Activated naive CD8-positive, alpha-beta T cell treated with anti-CD3 and anti-CD28 coated beads, Interleukin-2, amount 50 U/mL, for 24 hours (primary cell): ENCODE data around the gene PIAS3.
A peak's percentile ranks its signal among the peaks of the same experiment; 100 is the strongest.

Experiments
- ATAC-seq: fragments of 150-1000 bp; cut with Tn5 transposase; one replicate; pipeline ENCODE4 v1.10.0; 2021
- DNase-seq: peaks from one replicate; pipeline ENCODE4 v3.0.0; 2021
- H3K27ac Mint-ChIP-seq: one replicate; pipeline ENCODE4 v1.8.0; 2021; ENCODE audit warnings: mild to moderate bottlenecking, mixed read lengths
- H3K27me3 Mint-ChIP-seq: one replicate; pipeline ENCODE4 v1.8.0; 2021; ENCODE audit warnings: mixed read lengths
- H3K36me3 Mint-ChIP-seq: one replicate; pipeline ENCODE4 v1.8.0; 2021; ENCODE audit warnings: low read depth, mixed read lengths
- H3K4me1 Mint-ChIP-seq: one replicate; pipeline ENCODE4 v1.8.0; 2021; ENCODE audit warnings: mixed read lengths
- H3K4me3 Mint-ChIP-seq: one replicate; pipeline ENCODE4 v1.8.0; 2021; ENCODE audit warnings: mild to moderate bottlenecking, moderate library complexity, mixed read lengths
- H3K9me3 Mint-ChIP-seq: one replicate; pipeline ENCODE4 v1.8.0; 2021; ENCODE audit warnings: mixed read lengths

PIAS3 gene

GRCh38 chr1:145858901-145859490, at the start of gene PIAS3:
Gene PIAS3, minus strand, starts transcription at chr1:145859081. Its CDS starts 91 bp downstream, at chr1:145858990.
- no peaks in the 10 kb centered on the region for H3K9me3 Mint-ChIP-seq
- peaks cover 10% of the 10 kb centered on the region for H3K4me1 Mint-ChIP-seq
- H3K27ac Mint-ChIP-seq: peak within 1 kb of the TSS; percentile 79
- DNase-seq (peak; percentile 89), ATAC-seq (peak; percentile 90)
- peaks cover 16% of the 10 kb centered on the region for H3K36me3 Mint-ChIP-seq
- no peaks in the 10 kb centered on the region for H3K27me3 Mint-ChIP-seq
- H3K4me3 Mint-ChIP-seq: peak within 1 kb of the TSS; percentile 94

GRCh38 chr1:145908653-145909052, 49.8 kb upstream of the PIAS3 start:
- no peak overlapping the region for H3K4me3 Mint-ChIP-seq
- H3K27me3 Mint-ChIP-seq: no peaks in the 10 kb centered on the region
- no peak for DNase-seq
- no peak overlapping the region for H3K27ac Mint-ChIP-seq
- no peaks in the 10 kb centered on the region for H3K4me1 Mint-ChIP-seq
- H3K9me3 Mint-ChIP-seq: no peaks in the 10 kb centered on the region
- H3K36me3 Mint-ChIP-seq: peaks cover 14% of the 10 kb centered on the region
- no peak for ATAC-seq

GRCh38 chr1:145906954-145907753, 48.3 kb upstream of the PIAS3 start:
- no peak for ATAC-seq
- peaks cover 10% of the 10 kb centered on the region for H3K36me3 Mint-ChIP-seq

GRCh38 chr1:145901312-145902021, 42.6 kb upstream of the PIAS3 start:
- no peak for ATAC-seq
- H3K9me3 Mint-ChIP-seq: no peaks in the 10 kb centered on the region
- no peak for DNase-seq
- no peaks in the 10 kb centered on the region for H3K27me3 Mint-ChIP-seq
- no peak overlapping the region for H3K27ac Mint-ChIP-seq
- peaks cover 5% of the 10 kb centered on the region for H3K36me3 Mint-ChIP-seq
- H3K4me1 Mint-ChIP-seq: no peaks in the 10 kb centered on the region
- no peak overlapping the region for H3K4me3 Mint-ChIP-seq

More at GRCh38 chr1:145906954-145907753, 48.3 kb upstream of the PIAS3 start:
- Mint-ChIP-seq H3K4me3 (no peak overlapping the region), H3K9me3 (no peaks in the 10 kb centered on the region), H3K4me1 (no peaks in the 10 kb centered on the region), H3K27ac (no peak overlapping the region), H3K27me3 (no peaks in the 10 kb centered on the region)
- no peak for DNase-seq

- Mint-ChIP-seq H3K4me1 (no peaks in the 10 kb centered on the region), H3K36me3 (peaks cover 5% of the 10 kb centered on the region), H3K4me3 (no peak overlapping the region), H3K27me3 (no peaks in the 10 kb centered on the region), H3K27ac (no peak overlapping the region), H3K9me3 (no peaks in the 10 kb centered on the region)
- DNase-seq (no peak), ATAC-seq (no peak)
These were observed 39.9 kb upstream of the PIAS3 start for GRCh38 chr1:145898756-145899155.

- H3K27me3 Mint-ChIP-seq: no peaks in the 10 kb centered on the region
- H3K27ac Mint-ChIP-seq: no peak overlapping the region
- H3K9me3 Mint-ChIP-seq: no peaks in the 10 kb centered on the region
- DNase-seq (no peak), ATAC-seq (no peak)
- H3K4me1 Mint-ChIP-seq: no peaks in the 10 kb centered on the region
- H3K4me3 Mint-ChIP-seq: no peak overlapping the region
- peaks cover 5% of the 10 kb centered on the region for H3K36me3 Mint-ChIP-seq
These were observed 39.1 kb upstream of the PIAS3 start for GRCh38 chr1:145897969-145898368.

GRCh38 chr1:145895471-145895870, 36.6 kb upstream of the PIAS3 start:
- no peak overlapping the region for H3K4me3 Mint-ChIP-seq
- DNase-seq (no peak), ATAC-seq (no peak)
- no peaks in the 10 kb centered on the region for H3K4me1 Mint-ChIP-seq
- no peak overlapping the region for H3K27ac Mint-ChIP-seq
- no peaks in the 10 kb centered on the region for H3K9me3 Mint-ChIP-seq
- no peaks in the 10 kb centered on the region for H3K27me3 Mint-ChIP-seq
- peaks cover 5% of the 10 kb centered on the region for H3K36me3 Mint-ChIP-seq

- H3K36me3 Mint-ChIP-seq: peaks cover 2% of the 10 kb centered on the region
- DNase-seq (no peak), ATAC-seq (no peak)
- H3K4me3 Mint-ChIP-seq: no peak overlapping the region
- no peak overlapping the region for H3K27ac Mint-ChIP-seq
- H3K4me1 Mint-ChIP-seq: no peaks in the 10 kb centered on the region
- H3K9me3 Mint-ChIP-seq: no peaks in the 10 kb centered on the region
- H3K27me3 Mint-ChIP-seq: no peaks in the 10 kb centered on the region
These were observed 34.6 kb upstream of the PIAS3 start for GRCh38 chr1:145893306-145894055.

GRCh38 chr1:145892486-145893087, 33.7 kb upstream of the PIAS3 start:
- H3K4me1 Mint-ChIP-seq: no peaks in the 10 kb centered on the region
- H3K27me3 Mint-ChIP-seq: no peaks in the 10 kb centered on the region
- ATAC-seq (no peak), DNase-seq (no peak)
- no peak overlapping the region for H3K27ac Mint-ChIP-seq
- H3K4me3 Mint-ChIP-seq: no peak overlapping the region
- H3K36me3 Mint-ChIP-seq: no peaks in the 10 kb centered on the region
- H3K9me3 Mint-ChIP-seq: no peaks in the 10 kb centered on the region

GRCh38 chr1:145891587-145892485, 33.0 kb upstream of the PIAS3 start:
- Mint-ChIP-seq H3K36me3 (no peaks in the 10 kb centered on the region), H3K4me1 (peaks cover 1% of the 10 kb centered on the region), H3K27me3 (peaks cover under 1% of the 10 kb centered on the region), H3K4me3 (no peak overlapping the region), H3K9me3 (no peaks in the 10 kb centered on the region), H3K27ac (no peak overlapping the region)
- peak; percentile 68 for DNase-seq
- ATAC-seq: peak; percentile 45

GRCh38 chr1:145891143-145891542, 32.3 kb upstream of the PIAS3 start:
- no peak overlapping the region for H3K27ac Mint-ChIP-seq
- no peaks in the 10 kb centered on the region for H3K9me3 Mint-ChIP-seq
- no peaks in the 10 kb centered on the region for H3K36me3 Mint-ChIP-seq
- no peak overlapping the region for H3K4me3 Mint-ChIP-seq
- ATAC-seq (no peak), DNase-seq (no peak)
- peaks cover 2% of the 10 kb centered on the region for H3K27me3 Mint-ChIP-seq
- peaks cover 6% of the 10 kb centered on the region for H3K4me1 Mint-ChIP-seq

- no peak overlapping the region for H3K4me3 Mint-ChIP-seq
- no peaks in the 10 kb centered on the region for H3K36me3 Mint-ChIP-seq
- H3K4me1 Mint-ChIP-seq: peaks cover 16% of the 10 kb centered on the region
These were observed 30.8 kb upstream of the PIAS3 start for GRCh38 chr1:145889722-145890121.

GRCh38 chr1:145887631-145888030, 28.8 kb upstream of the PIAS3 start:
- H3K4me3 Mint-ChIP-seq: no peak overlapping the region
- no peak overlapping the region for H3K27ac Mint-ChIP-seq
- H3K4me1 Mint-ChIP-seq: peaks cover 16% of the 10 kb centered on the region
- DNase-seq (no peak), ATAC-seq (no peak)
- peaks cover 22% of the 10 kb centered on the region for H3K27me3 Mint-ChIP-seq
- H3K9me3 Mint-ChIP-seq: no peaks in the 10 kb centered on the region
- H3K36me3 Mint-ChIP-seq: no peaks in the 10 kb centered on the region

More at GRCh38 chr1:145889722-145890121, 30.8 kb upstream of the PIAS3 start:
- Mint-ChIP-seq H3K27me3 (peaks cover 9% of the 10 kb centered on the region), H3K27ac (no peak overlapping the region), H3K9me3 (no peaks in the 10 kb centered on the region)
- ATAC-seq: no peak
- no peak for DNase-seq
